Esophagus muscularis mucosa (tissue), 4 donors: ENCODE data around the gene CT45A9. TPM values are rescaled to one million over a fixed set of nuclear protein-coding genes. Genes with fewer than 3 reads are reported as not detected.
"Not testable (repeated sequence)": the region's sequence is repeated elsewhere in the genome, so short reads cannot be mapped to it uniquely, and the experiment has no call there.

Experiments
- DNase-seq: peaks from one replicate; pipeline ENCODE4 v3.0.0-alpha.2; 2017; ENCODE audit errors: extremely low spot score
- H3K27ac ChIP-seq, 4 donors: fragments of 200-600 bp; sonication (generic); replicated peaks in 1 of 4; 1 replicate in 3 of 4; 2 replicates in 1 of 4; pipeline ENCODE4 v1.5.1; 2016 to 2019; ENCODE audit warnings: mild to moderate bottlenecking in 1 of 4
- H3K27me3 ChIP-seq, 4 donors: fragments of 200-600 bp; sonication (generic); one replicate each; pipeline versions ENCODE4 v1.5.1 to v1.6.0; 2016 to 2019
- H3K36me3 ChIP-seq, 4 donors: fragments of 200-600 bp; sonication (generic); one replicate each; pipeline ENCODE4 v1.5.1; 2016 to 2019
- H3K4me1 ChIP-seq, 4 donors: fragments of 200-600 bp; sonication (generic); one replicate each; pipeline ENCODE4 v1.5.1; 2016 to 2019
- H3K4me3 ChIP-seq, 4 donors: fragments of 200-600 bp; sonication (generic); 1 replicate in 2 of 4; 2 replicates in 2 of 4; pipeline ENCODE4 v1.5.1; 2016 to 2019; ENCODE audit warnings: mild to moderate bottlenecking in 4 of 4, moderate library complexity in 1 of 4
- H3K9me3 ChIP-seq, 4 donors: fragments of 200-600 bp; sonication (generic); 1 replicate in 3 of 4; 2 replicates in 1 of 4; pipeline ENCODE4 v1.5.1; 2016 to 2019
- EP300 ChIP-seq: sonication (generic); formaldehyde crosslinking; IDR thresholded peaks from one replicate; pipeline ENCODE4 v1.6.1; 2017; ENCODE audit warnings: antibody characterized with exemption
- POLR2A ChIP-seq: fragments of 450-650 bp; IDR thresholded peaks from one replicate; pipeline ENCODE4 v1.6.1; 2017; ENCODE audit warnings: antibody characterized with exemption, moderate library complexity, mild to moderate bottlenecking, low read depth
- POLR2AphosphoS5 ChIP-seq, 2 donors: sonication (generic); formaldehyde crosslinking; IDR thresholded peaks; one replicate each; pipeline ENCODE4 v1.6.1; 2017; ENCODE audit warnings: antibody characterized with exemption in 2 of 2
- WGBS: methylation state at CpG from one replicate; pipeline ENCODE4 v1.1.5; 2018; 5-methylcytosine and 5-hydroxymethylcytosine counted together
- intact Hi-C: fragments of 100-400 bp; cut with DNase I; formaldehyde crosslinking; loops from one replicate; pipeline ENCODE4 v1.15.1; 2023
- total RNA-seq, 4 donors: library from RNA; depleted of rRNA; stranded (reverse); fragments of >200 nt; gene quantifications; one replicate each; pipeline versions ENCODE4 v1.1.0 to v1.2.1, GENCODE V29; 2016
- TF ChIP-seq, protein P1 (sequence below), 3 experiments: fragments of 200-600 bp in 2 of 3; fragments of 450-650 bp in 1 of 3; sonication (generic) in 2 of 3; IDR thresholded peaks; one replicate each; pipeline ENCODE4 v1.5.1; 2017 to 2019; ENCODE audit warnings: antibody characterized with exemption in 3 of 3, mild to moderate bottlenecking in 2 of 3, moderate library complexity in 1 of 3

The CT45A9 gene
- total RNA-seq, result not detected

GRCh38 chrX:135871712-135872111 is at the start of gene CT45A9:
Gene CT45A9 (minus strand): TSS chrX:135871812. CDS start chrX:135868061, 3,751 bp downstream.
- H3K4me1 ChIP-seq, DNase-seq, H3K36me3 ChIP-seq, intact Hi-C loops, H3K4me3 ChIP-seq, H3K27me3 ChIP-seq, H3K27ac ChIP-seq, H3K9me3 ChIP-seq: not testable (repeated sequence)
- no CpG with 5 or more reads among the region's 17 CpGs for WGBS

GRCh38 chrX:135920516-135920915 is 48.9 kb upstream of the CT45A9 start:
- H3K27me3 ChIP-seq, DNase-seq, H3K4me3 ChIP-seq, H3K9me3 ChIP-seq, H3K4me1 ChIP-seq, H3K27ac ChIP-seq, intact Hi-C loops, H3K36me3 ChIP-seq: not testable (repeated sequence)
- WGBS, result 50% methylated on average over 1 of the region's 1 CpG

GRCh38 chrX:135914404-135914803 is 42.8 kb upstream of the CT45A9 start:
- WGBS, result 83% methylated on average over 5 of the region's 5 CpGs

GRCh38 chrX:135910251-135910650 is 38.6 kb upstream of the CT45A9 start:
- intact Hi-C loops, result no loop called here
- DNase-seq, result no peak
- H3K36me3 ChIP-seq, result no peaks in the 10 kb centered on the region
- no peaks in the 10 kb centered on the region for H3K4me1 ChIP-seq
- 55% methylated on average over 5 of the region's 5 CpGs for WGBS
- no peaks in the 10 kb centered on the region for H3K9me3 ChIP-seq
- H3K27ac ChIP-seq, result no peak overlapping the region
- H3K27me3 ChIP-seq, result peaks cover 0 to 5% (median 0%) of the 10 kb centered on the region in 4 donors
- TF ChIP-seq EP300 (no peak), POLR2A (no peak), POLR2AphosphoS5 (IDR thresholded peaks at IDR 0.05) (no peak)
- TF ChIP-seq, protein P1, sequence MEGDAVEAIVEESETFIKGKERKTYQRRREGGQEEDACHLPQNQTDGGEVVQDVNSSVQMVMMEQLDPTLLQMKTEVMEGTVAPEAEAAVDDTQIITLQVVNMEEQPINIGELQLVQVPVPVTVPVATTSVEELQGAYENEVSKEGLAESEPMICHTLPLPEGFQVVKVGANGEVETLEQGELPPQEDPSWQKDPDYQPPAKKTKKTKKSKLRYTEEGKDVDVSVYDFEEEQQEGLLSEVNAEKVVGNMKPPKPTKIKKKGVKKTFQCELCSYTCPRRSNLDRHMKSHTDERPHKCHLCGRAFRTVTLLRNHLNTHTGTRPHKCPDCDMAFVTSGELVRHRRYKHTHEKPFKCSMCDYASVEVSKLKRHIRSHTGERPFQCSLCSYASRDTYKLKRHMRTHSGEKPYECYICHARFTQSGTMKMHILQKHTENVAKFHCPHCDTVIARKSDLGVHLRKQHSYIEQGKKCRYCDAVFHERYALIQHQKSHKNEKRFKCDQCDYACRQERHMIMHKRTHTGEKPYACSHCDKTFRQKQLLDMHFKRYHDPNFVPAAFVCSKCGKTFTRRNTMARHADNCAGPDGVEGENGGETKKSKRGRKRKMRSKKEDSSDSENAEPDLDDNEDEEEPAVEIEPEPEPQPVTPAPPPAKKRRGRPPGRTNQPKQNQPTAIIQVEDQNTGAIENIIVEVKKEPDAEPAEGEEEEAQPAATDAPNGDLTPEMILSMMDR (IDR thresholded peaks at IDR 0.05), result no peak
- no peak overlapping the region for H3K4me3 ChIP-seq

More at GRCh38 chrX:135914404-135914803, 42.8 kb upstream of the CT45A9 start:
- DNase-seq, result no peak
- Histone ChIP-seq H3K4me3 (no peak overlapping the region), H3K36me3 (no peaks in the 10 kb centered on the region), H3K27ac (no peak overlapping the region), H3K27me3 (no peaks in the 10 kb centered on the region), H3K9me3 (no peaks in the 10 kb centered on the region), H3K4me1 (no peaks in the 10 kb centered on the region)
- intact Hi-C loops, result no loop called here
- TF ChIP-seq EP300 (no peak), POLR2A (no peak), POLR2AphosphoS5 (IDR thresholded peaks at IDR 0.05) (no peak)
- TF ChIP-seq, protein P1 (IDR thresholded peaks at IDR 0.05), result no peak

DNA sequence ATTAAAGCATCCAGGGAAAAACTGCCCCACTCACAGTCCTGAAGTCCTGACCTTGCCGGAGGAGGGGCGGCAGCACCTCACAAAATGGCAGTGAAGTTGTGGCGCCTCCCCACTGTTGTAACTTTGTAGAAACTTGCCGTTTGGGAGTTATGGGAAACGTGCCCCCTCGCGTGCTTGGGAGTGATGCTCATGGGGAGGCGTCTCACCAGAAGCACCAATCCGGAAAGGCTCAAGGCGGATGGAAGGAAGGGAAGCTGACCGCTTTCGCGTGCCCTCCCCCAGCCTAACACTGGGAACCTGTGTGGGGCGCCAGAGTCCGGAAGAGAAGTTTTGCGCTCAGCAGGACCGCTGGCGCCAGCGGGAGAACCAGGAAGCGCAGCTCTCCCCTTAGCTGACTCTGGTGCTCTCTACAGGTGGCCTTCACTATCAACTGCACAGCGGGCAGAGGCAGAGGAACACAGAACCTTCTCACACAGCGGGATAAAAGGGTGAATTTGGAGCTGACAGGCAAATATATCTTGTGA is 21.7 kb upstream of the CT45A9 start, which contains the start of the genes CT45A10 and SAGE1:
TSS of gene CT45A10 (minus strand) at position 151 of the 524 bp plus-strand sequence. CDS start 8,100 bp downstream, outside the sequence.
TSS of gene SAGE1 (plus strand) at position 423 of the 524 bp plus-strand sequence. CDS start 2,527 bp downstream, outside the sequence.
- WGBS, result 80% methylated on average over 22 of the region's 22 CpGs

More for the DNA sequence above, 21.7 kb upstream of the CT45A9 start, which contains the start of the genes CT45A10 and SAGE1:
- Histone ChIP-seq H3K27ac (no peak within 1 kb of the TSS), H3K4me1 (no peaks in the 10 kb centered on the region), H3K4me3 (no peak within 1 kb of the TSS), H3K9me3 (peaks cover 0 to 8% (median 0%) of the 10 kb centered on the region in 4 donors), H3K36me3 (no peaks in the 10 kb centered on the region), H3K27me3 (no peaks in the 10 kb centered on the region)
- intact Hi-C loops, result no loop called here
- DNase-seq, result no peak
- TF ChIP-seq EP300 (no peak), POLR2A (no peak), POLR2AphosphoS5 (IDR thresholded peaks at IDR 0.05) (no peak)
- TF ChIP-seq, protein P1 (IDR thresholded peaks at IDR 0.05), result no peak
